GM18505 (cell line): ENCODE results near the gene MRPL34.

ENCODE experiments used
- ATAC-seq: cut with Tn5 transposase; IDR thresholded peaks from one replicate; pipeline ENCODE4 v1.9.1; 2021; ENCODE audit not compliant: unreplicated experiment
- POLR2A ChIP-seq: IDR thresholded peaks from 4 replicates; pipeline ENCODE4 v1.6.1; 2011; ENCODE audit warnings: borderline replicate concordance; ENCODE audit not compliant: insufficient read depth, insufficient read length; ENCODE audit errors: extremely low read depth

MRPL34 gene

GRCh38 chr19:17340302-17340870 is 34.7 kb downstream of the MRPL34 start:
- no peak for TF ChIP-seq POLR2A
- no peak for ATAC-seq

- no peak for TF ChIP-seq POLR2A
- ATAC-seq, result no peak
Measured at GRCh38 chr19:17340871-17341357, 35.2 kb downstream of the MRPL34 start.

DNA sequence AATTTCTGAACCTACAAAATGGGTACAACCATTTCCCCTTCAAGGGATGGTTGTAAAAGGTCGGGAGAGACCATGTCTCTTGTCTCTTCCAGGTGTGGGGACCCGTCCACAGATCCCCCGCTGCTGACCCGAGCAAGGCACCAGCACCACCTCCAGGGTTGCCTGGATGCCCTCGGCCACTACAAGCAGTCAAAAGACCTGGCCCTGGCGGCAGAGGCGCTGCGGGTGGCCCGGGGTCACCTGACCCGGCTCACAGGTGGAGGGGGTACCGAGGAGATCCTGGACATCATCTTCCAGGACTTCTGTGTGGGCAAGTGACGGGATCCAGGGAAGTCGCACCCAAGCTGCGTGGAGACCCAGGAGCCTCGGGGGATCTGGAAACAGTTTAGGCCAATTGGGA is 35.7 kb downstream of the MRPL34 start:
- no peak for TF ChIP-seq POLR2A
- no peak for ATAC-seq

GRCh38 chr19:17341845-17342244 is 36.2 kb downstream of the MRPL34 start:
- TF ChIP-seq POLR2A, result no peak
- ATAC-seq, result no peak

GRCh38 chr19:17346109-17346671 is 40.5 kb downstream of the MRPL34 start:
- ATAC-seq, result no peak
- TF ChIP-seq POLR2A, result no peak

- no peak for ATAC-seq
- no peak for TF ChIP-seq POLR2A
Measured at GRCh38 chr19:17347361-17347760, 41.7 kb downstream of the MRPL34 start.

GRCh38 chr19:17347877-17348276 is 42.2 kb downstream of the MRPL34 start:
- no peak for ATAC-seq
- TF ChIP-seq POLR2A, result no peak

- ATAC-seq, result no peak
- no peak for TF ChIP-seq POLR2A
Measured at GRCh38 chr19:17348700-17349099, 43.0 kb downstream of the MRPL34 start.

GRCh38 chr19:17351815-17352435 is 46.3 kb downstream of the MRPL34 start:
- no peak for TF ChIP-seq POLR2A
- no peak for ATAC-seq

- TF ChIP-seq POLR2A, result no peak
Measured at GRCh38 chr19:17352608-17353280, 47.1 kb downstream of the MRPL34 start.

DNA sequence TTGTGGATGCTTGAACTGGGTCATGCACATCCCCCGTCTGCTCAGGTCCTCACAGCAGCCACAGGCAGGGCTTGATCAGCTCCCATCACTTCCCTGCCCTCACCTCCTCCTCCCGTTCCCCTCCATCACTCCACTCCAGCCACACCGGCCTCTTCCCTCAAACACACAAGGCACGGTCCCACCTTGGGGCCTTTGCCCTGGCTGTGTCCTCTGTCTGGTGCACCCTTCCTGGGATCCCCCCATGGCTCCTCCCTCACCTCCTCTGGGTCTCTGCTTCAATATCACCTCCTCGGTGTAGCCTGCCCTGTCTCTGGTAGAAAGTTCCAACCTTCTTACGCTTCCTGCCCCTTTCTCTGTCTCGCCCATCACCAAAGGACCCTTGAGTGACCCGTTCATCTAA is 47.7 kb downstream of the MRPL34 start:
- no peak for TF ChIP-seq POLR2A
- ATAC-seq, result no peak

More at GRCh38 chr19:17352608-17353280, 47.1 kb downstream of the MRPL34 start:
- no peak for ATAC-seq
